Lung (tissue), 12 donors: ENCODE measurements around the gene DOCK11. TPM values are rescaled to one million over a fixed set of nuclear protein-coding genes. Genes with fewer than 3 reads are reported as not detected.

Experiments
- ATAC-seq: fragments of 200-7000 bp; cut with Tn5 transposase; one replicate; pipeline ENCODE4 v1.9.1; 2020; ENCODE audit warnings: moderate number of reproducible peaks; ENCODE audit not compliant: insufficient read depth, low FRiP score
- DNase-seq, 3 donors: peaks; one replicate each; pipeline ENCODE4 v3.0.0-alpha.2; 2013 to 2017
- H3K27ac ChIP-seq, 2 donors: one replicate each; pipeline ENCODE4 v1.5.1; 2013; ENCODE audit warnings: mild to moderate bottlenecking in 2 of 2, moderate library complexity in 2 of 2, control low read depth in 1 of 2, inconsistent platforms in 1 of 2, low read depth in 1 of 2, low read length in 1 of 2
- H3K27me3 ChIP-seq, 3 donors: one replicate each; pipeline ENCODE4 v1.5.1; 2013; ENCODE audit warnings: low read length in 2 of 3; ENCODE audit not compliant: control insufficient read depth in 3 of 3, insufficient read depth in 3 of 3
- H3K36me3 ChIP-seq, 4 donors: one replicate each; pipeline ENCODE4 v1.5.1; 2013; ENCODE audit warnings: low read length in 4 of 4, mild to moderate bottlenecking in 1 of 4, moderate library complexity in 1 of 4; ENCODE audit not compliant: control insufficient read depth in 4 of 4, insufficient read depth in 4 of 4
- H3K4me1 ChIP-seq, 5 donors: one replicate each; pipeline ENCODE4 v1.5.1; 2013; ENCODE audit warnings: low read length in 5 of 5, mild to moderate bottlenecking in 2 of 5, moderate library complexity in 1 of 5; ENCODE audit not compliant: control insufficient read depth in 5 of 5, insufficient read depth in 5 of 5
- H3K4me3 ChIP-seq: one replicate; pipeline ENCODE4 v1.5.1; 2013; ENCODE audit warnings: mild to moderate bottlenecking, control low read depth, moderate library complexity
- H3K9ac ChIP-seq, 2 donors: one replicate each; pipeline ENCODE4 v1.5.1; 2013; ENCODE audit warnings: low read length in 2 of 2, control low read depth in 1 of 2; ENCODE audit not compliant: insufficient read depth in 1 of 2
- H3K9me3 ChIP-seq, 4 donors: one replicate each; pipeline ENCODE4 v1.5.1; 2013; ENCODE audit warnings: low read length in 3 of 4, mild to moderate bottlenecking in 1 of 4, moderate library complexity in 1 of 4; ENCODE audit not compliant: control insufficient read depth in 4 of 4, insufficient read depth in 3 of 4
- WGBS, 2 donors: extraction: QIAGEN DNeasy Blood & Tissue Kit; methylation state at CpG; one replicate each; pipeline ENCODE4 v1.1.7; 2013; 5-methylcytosine and 5-hydroxymethylcytosine counted together
- polyA plus RNA-seq, 2 donors: library from polyadenylated mRNA; stranded (reverse); fragments of 200-250 nt; gene quantifications; one replicate each; pipeline ENCODE4 v1.2.1, GENCODE V29; 2013
- total RNA-seq, 2 donors: library from RNA; depleted of rRNA in 1 of 2; stranded (reverse); fragments of >200 nt in 1 of 2; gene quantifications; one replicate each; pipeline ENCODE4 v1.2.1, GENCODE V29; 2014 to 2021
- TF ChIP-seq, protein P1 (sequence below): IDR thresholded peaks from 2 replicates; pipeline ENCODE4 v1.5.1; 2012; ENCODE audit warnings: mild to moderate bottlenecking; ENCODE audit errors: control extremely low read depth, extremely low read depth
- donor health status: control.
- donor health status: control.
- donor health status: Bipolar disorder and iron deficiency.
- donor health status: healthy.
- donor health status: DM: yes; HTN: yes; CAD: no.

DOCK11 gene
- total and polyA plus RNA-seq, 4 donors = 16.0 to 32.0 (median 23.6) TPM

DNA sequence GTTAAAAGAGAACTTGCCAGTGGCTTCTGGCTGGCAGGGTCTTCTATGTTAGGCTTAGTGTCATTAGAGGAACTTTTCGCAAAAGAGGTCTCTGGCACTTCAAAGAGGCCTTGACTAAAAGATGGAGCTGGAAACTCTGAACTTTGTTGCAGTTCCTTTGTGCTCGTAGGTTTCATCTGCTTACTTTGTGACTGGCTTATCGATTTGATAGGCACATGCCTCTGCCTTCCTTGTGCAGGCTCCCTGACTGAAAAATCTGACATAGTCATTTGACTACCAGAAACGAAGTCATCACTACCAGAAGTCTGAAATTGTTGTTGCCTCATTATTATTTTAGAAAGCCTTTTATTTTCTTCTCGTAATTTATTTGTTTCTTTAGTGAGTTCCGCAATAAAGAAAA is 137.9 kb downstream of the DOCK11 start:
- H3K27ac ChIP-seq = no peak overlapping the region
- ATAC-seq (no peak), DNase-seq (no peak)
- peaks cover 0 to 2% (median 0%) of the 10 kb centered on the region in 4 donors for H3K36me3 ChIP-seq
- H3K9ac ChIP-seq = no peak overlapping the region
- peaks cover 0 to 3% (median 0%) of the 10 kb centered on the region in 4 donors for H3K9me3 ChIP-seq
- H3K27me3 ChIP-seq = peaks cover 0 to 3% (median 3%) of the 10 kb centered on the region in 3 donors
- TF ChIP-seq, protein P1, sequence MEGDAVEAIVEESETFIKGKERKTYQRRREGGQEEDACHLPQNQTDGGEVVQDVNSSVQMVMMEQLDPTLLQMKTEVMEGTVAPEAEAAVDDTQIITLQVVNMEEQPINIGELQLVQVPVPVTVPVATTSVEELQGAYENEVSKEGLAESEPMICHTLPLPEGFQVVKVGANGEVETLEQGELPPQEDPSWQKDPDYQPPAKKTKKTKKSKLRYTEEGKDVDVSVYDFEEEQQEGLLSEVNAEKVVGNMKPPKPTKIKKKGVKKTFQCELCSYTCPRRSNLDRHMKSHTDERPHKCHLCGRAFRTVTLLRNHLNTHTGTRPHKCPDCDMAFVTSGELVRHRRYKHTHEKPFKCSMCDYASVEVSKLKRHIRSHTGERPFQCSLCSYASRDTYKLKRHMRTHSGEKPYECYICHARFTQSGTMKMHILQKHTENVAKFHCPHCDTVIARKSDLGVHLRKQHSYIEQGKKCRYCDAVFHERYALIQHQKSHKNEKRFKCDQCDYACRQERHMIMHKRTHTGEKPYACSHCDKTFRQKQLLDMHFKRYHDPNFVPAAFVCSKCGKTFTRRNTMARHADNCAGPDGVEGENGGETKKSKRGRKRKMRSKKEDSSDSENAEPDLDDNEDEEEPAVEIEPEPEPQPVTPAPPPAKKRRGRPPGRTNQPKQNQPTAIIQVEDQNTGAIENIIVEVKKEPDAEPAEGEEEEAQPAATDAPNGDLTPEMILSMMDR = no peak
- no peak overlapping the region for H3K4me3 ChIP-seq
- no peaks in the 10 kb centered on the region for H3K4me1 ChIP-seq
- WGBS, 2 donors = 81% methylated on average over 6 of the region's 6 CpGs

DNA sequence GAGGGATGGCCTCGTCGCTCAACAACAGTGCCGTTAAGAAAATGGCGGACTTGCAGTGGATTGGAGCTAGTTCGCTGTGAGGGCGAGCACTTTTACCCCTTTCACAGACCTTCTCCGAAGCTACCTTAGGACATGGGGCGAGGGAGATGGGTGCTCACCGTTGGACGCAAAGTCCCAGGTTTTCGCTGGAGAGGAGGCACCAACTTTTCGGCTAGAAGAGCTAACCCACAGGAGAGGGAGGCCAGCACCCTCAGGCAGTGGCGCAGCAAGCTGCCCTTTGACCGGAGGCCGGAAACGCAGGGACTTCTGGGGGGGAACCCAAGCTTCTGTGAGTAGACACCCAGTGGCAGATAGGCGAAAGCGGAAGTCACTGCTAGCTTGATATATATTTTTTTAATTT is 138.7 kb downstream of the DOCK11 start:
- Histone ChIP-seq H3K9me3 (peaks cover 0 to 3% (median 0%) of the 10 kb centered on the region in 4 donors), H3K9ac (no peak overlapping the region), H3K4me3 (no peak overlapping the region), H3K27ac (no peak overlapping the region), H3K36me3 (peaks cover 0 to 2% (median 0%) of the 10 kb centered on the region in 4 donors), H3K27me3 (peaks cover 0 to 3% (median 0%) of the 10 kb centered on the region in 3 donors), H3K4me1 (no peaks in the 10 kb centered on the region)
- ATAC-seq = no peak
- TF ChIP-seq, protein P1 = no peak
- no peak for DNase-seq
- 92 to 99% methylated on average over 17 to 18 of the region's 18 CpGs for WGBS, 2 donors

DNA sequence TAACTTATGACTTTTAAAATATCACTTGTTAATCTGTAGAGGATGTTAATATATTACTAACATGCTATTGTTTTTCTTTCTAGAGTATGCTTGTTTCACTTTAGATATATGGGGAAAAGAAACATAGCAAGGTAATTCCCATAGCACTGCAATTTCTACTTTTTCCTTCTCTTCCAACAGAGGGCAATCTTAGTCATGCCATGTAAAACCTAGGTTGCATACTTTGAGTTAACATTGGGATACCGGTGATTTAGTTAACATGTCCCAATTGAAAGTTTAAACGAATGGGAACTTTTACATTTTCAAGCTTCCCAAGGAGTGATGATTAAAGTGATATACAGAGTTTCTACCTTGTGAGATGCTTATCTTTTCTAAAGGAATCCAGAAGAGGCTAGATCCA is 142.4 kb downstream of the DOCK11 start:
- Histone ChIP-seq H3K9me3 (peaks cover 0 to 3% (median 0%) of the 10 kb centered on the region in 4 donors), H3K27ac (no peak overlapping the region), H3K4me1 (no peaks in the 10 kb centered on the region), H3K4me3 (no peak overlapping the region), H3K27me3 (peaks cover 0 to 3% (median 0%) of the 10 kb centered on the region in 3 donors), H3K9ac (no peak overlapping the region), H3K36me3 (peaks cover 0 to 2% (median 0%) of the 10 kb centered on the region in 4 donors)
- TF ChIP-seq, protein P1 = no peak
- peak in 1 of 3 donors; percentile 11 for DNase-seq
- 33 to 62% methylated on average over 2 of the region's 2 CpGs for WGBS, 2 donors
- no peak for ATAC-seq

DNA sequence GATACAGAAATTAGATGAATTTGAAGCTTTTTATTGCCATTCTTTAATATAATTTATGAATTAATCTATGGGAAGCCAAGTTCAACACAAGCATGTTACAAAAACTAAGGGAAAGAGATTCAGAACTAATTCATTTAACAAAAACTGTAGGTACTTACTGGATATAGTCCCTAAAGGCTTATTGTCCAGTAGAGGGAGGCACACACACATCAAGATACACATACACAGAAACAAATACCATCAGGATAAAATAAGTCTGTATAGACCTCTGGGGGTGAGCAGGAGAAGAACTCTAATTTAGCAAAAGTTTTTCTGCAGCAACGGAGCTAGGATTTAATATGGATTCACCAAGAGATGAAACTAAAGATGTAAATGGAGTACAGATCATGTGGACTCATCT is 148.8 kb downstream of the DOCK11 start:
- Histone ChIP-seq H3K4me1 (no peaks in the 10 kb centered on the region), H3K27me3 (no peaks in the 10 kb centered on the region), H3K27ac (no peak overlapping the region), H3K36me3 (no peaks in the 10 kb centered on the region), H3K9me3 (no peaks in the 10 kb centered on the region), H3K9ac (no peak overlapping the region), H3K4me3 (no peak overlapping the region)
- TF ChIP-seq, protein P1 = peak; percentile 11
- no peak for ATAC-seq
- 34 to 63% methylated on average over 1 of the region's 1 CpG for WGBS, 2 donors
- DNase-seq = peak in 2 of 3 donors; percentile 55 to 68
